NCI-H1105 treated with DMSO at 0.1 percent for 48 hours (cell line): Measurements from ENCODE around the gene STX1B.

Experiments used
- DNase-seq: peaks from one replicate; lab custom pipeline; 2025; lab: John Stamatoyannopoulos, UW

The STX1B gene

GRCh38 chr16:30996324-30996984 lies 14.0 kb downstream of the STX1B start:
- DNase-seq = no peak

GRCh38 chr16:30995927-30996323 lies 14.5 kb downstream of the STX1B start:
- DNase-seq = no peak

GRCh38 chr16:30992931-30993816 lies 17.3 kb downstream of the STX1B start:
- no peak for DNase-seq

GRCh38 chr16:30992276-30992780 lies 18.1 kb downstream of the STX1B start:
- no peak for DNase-seq

GRCh38 chr16:30991052-30991451 lies 19.4 kb downstream of the STX1B start:
- no peak for DNase-seq

GRCh38 chr16:30990105-30990504 lies 20.3 kb downstream of the STX1B start:
- DNase-seq = no peak

- DNase-seq = no peak
Measured at GRCh38 chr16:30989469-30990047, 20.9 kb downstream of the STX1B start.

- DNase-seq = no peak
Measured at GRCh38 chr16:30987581-30988190, 22.8 kb downstream of the STX1B start.

GRCh38 chr16:30986129-30986991 lies 24.1 kb downstream of the STX1B start:
- no peak for DNase-seq

- peak; percentile 83 for DNase-seq
Measured at GRCh38 chr16:30985401-30986128, 24.9 kb downstream of the STX1B start.

GRCh38 chr16:30984669-30985400 lies 25.6 kb downstream of the STX1B start, which contains the start of gene HSD3B7:
TSS of gene HSD3B7 (plus strand) at chr16:30985207. CDS start at chr16:30985659, 452 bp downstream.
- peak; percentile 68 for DNase-seq

- DNase-seq = no peak
Measured at GRCh38 chr16:30983898-30984610, 26.4 kb downstream of the STX1B start.

- no peak for DNase-seq
Measured at GRCh38 chr16:30983289-30983889, 27.0 kb downstream of the STX1B start.

- DNase-seq = no peak
Measured at GRCh38 chr16:30982548-30983288, 27.7 kb downstream of the STX1B start.

GRCh38 chr16:30980959-30981358 lies 29.5 kb downstream of the STX1B start:
- no peak for DNase-seq

GRCh38 chr16:30980434-30980833 lies 30.0 kb downstream of the STX1B start:
- no peak for DNase-seq

GRCh38 chr16:30980023-30980371 lies 30.4 kb downstream of the STX1B start:
- no peak for DNase-seq
